ENCODE measurements around the gene KIF3B. TPM values are rescaled to one million over a fixed set of nuclear protein-coding genes. Genes with fewer than 3 reads are reported as not detected.

The KIF3B gene
- total and polyA plus RNA-seq, 2 of the 13 experiments (the other 11 are each of a cell fraction or from before 2014, with no cell fraction given) = 23.6 to 28.8 TPM

GRCh38 chr20:32325706-32326503, 48.5 kb downstream of the KIF3B start (continued):
- TF ChIP-seq TFDP2 (CRISPR knock-in tag; IDR thresholded peaks at IDR 0.05) = peak; percentile 40; the same call in 1 of the 2 replicates
- no peak for TF ChIP-seq ZNF672 (CRISPR knock-in tag; IDR thresholded peaks at IDR 0.05)
- no peak for TF ChIP-seq CCDC6 (CRISPR knock-in tag; IDR thresholded peaks at IDR 0.05)
- peak; percentile 73 for TF ChIP-seq TCF7 (IDR thresholded peaks at IDR 0.05; ENCODE audit: low read depth)
- no peak for TF ChIP-seq SYNCRIP (IDR thresholded peaks at IDR 0.05; ENCODE audit: insufficient read depth, low read depth, low read length)
- TF ChIP-seq ZBTB49 (CRISPR knock-in tag; IDR thresholded peaks at IDR 0.05; ENCODE audit: borderline replicate concordance) = no peak
- no peak for TF ChIP-seq ZNF547 (CRISPR knock-in tag; IDR thresholded peaks at IDR 0.05)
- TF ChIP-seq E2F1 (CRISPR knock-in tag; IDR thresholded peaks at IDR 0.05) = no peak
- no peak for TF ChIP-seq RNF2 (conservative IDR thresholded peaks at IDR 0.05; ENCODE audit: low read depth)
- TF ChIP-seq SATB2 (CRISPR knock-in tag; IDR thresholded peaks at IDR 0.05) = no peak
- TF ChIP-seq ZNF850 (CRISPR knock-in tag; conservative IDR thresholded peaks at IDR 0.05) = 0 out of 2 replicates have a peak, but pooled peaks have one; percentile 11
- TF ChIP-seq MBD4 (IDR thresholded peaks at IDR 0.05; ENCODE audit: borderline replicate concordance, low read length) = no peak; the same call in 1 of the 2 replicates
- no peak for TF ChIP-seq ZNF503 (CRISPR knock-in tag; IDR thresholded peaks at IDR 0.05)
- TF ChIP-seq ZNF777 (CRISPR knock-in tag; IDR thresholded peaks at IDR 0.05) = no peak
- TF ChIP-seq FOXO1 (CRISPR knock-in tag; IDR thresholded peaks at IDR 0.05) = peak; percentile 78; the same call in 1 of the 2 replicates
- no peak for TF ChIP-seq ZNF260 (CRISPR knock-in tag; IDR thresholded peaks at IDR 0.05; ENCODE audit: borderline replicate concordance, low read depth)
- peak; percentile 92 for TF ChIP-seq DPF2 (CRISPR knock-in tag; IDR thresholded peaks at IDR 0.05; ENCODE audit: borderline replicate concordance, low read depth)
- TF ChIP-seq ZNF124 (CRISPR knock-in tag; IDR thresholded peaks at IDR 0.05) = no peak; the same call in 1 of the 2 replicates
- TF ChIP-seq TOPORS (CRISPR knock-in tag; IDR thresholded peaks at IDR 0.05) = no peak
- no peak; the same call in 1 of the 2 replicates for TF ChIP-seq ZNF652 (CRISPR knock-in tag; IDR thresholded peaks at IDR 0.05; ENCODE audit: borderline replicate concordance, low read depth)
- TF ChIP-seq ZBTB7B (CRISPR knock-in tag; IDR thresholded peaks at IDR 0.05) = no peak
- TF ChIP-seq BATF2 (CRISPR knock-in tag; IDR thresholded peaks at IDR 0.05) = no peak
- no peak for TF ChIP-seq IKZF4 (CRISPR knock-in tag; IDR thresholded peaks at IDR 0.05; ENCODE audit: borderline replicate concordance, low read depth, not compliant biosample characterization)
